ENCODE results near the gene ZNF789.
"Not testable (repeated sequence)": the region's sequence is repeated elsewhere in the genome, so short reads cannot be mapped to it uniquely, and the experiment has no call there.

The ZNF789 gene

DNA sequence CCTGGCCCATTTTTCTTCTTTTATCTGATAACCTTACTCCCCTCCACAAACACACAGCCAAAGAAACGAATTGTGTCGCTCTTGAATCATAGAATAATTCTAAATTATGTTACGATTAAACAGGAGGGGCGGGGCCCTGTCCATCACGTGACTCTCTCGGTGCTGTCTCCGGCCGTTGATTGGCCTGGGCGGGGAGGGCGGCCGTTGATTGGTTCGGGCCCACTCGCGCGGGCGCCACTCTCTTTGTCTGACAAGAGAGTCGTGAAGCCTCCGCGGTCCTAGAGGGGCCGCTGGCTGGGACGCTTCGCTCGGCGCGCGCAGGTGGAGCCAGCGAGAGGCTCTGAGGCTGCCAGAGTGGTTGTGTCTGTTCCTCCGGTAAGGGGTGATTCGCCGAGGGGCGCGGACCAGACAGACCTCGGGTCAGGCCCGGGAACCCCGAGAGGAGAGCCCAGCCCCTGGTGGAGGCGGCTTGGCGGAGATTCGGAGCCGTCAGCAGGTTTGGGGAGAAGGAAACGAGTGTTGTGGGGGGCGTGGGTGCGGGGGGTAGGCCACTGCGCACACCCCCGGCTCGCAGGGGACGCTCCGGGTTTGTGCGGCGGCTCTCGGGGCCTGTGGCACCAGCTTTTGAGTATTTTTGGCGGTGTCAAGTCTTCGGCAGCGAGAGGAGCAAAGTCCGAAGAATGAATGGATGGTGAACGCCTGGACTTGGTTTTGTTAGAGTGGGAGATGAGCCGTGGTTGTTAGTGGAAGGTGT is at the start of gene ZNF789:
Gene ZNF789 (plus strand): TSS at position 330 of the 754 bp plus-strand sequence. CDS start 3,567 bp downstream, outside the sequence.
- peak; percentile 99 for DNase-seq (ENCODE audit: low spot score)
- ChIA-PET POLR2A (ENCODE audit: low non-redundant PET) (no interaction called here), CTCF (interaction anchor here (0.6 kb wide), 1 partner anchor 1327 kb away, joined by 4 read pairs; no protein-coding TSS in a partner anchor)
- TF ChIP-seq, protein P1, sequence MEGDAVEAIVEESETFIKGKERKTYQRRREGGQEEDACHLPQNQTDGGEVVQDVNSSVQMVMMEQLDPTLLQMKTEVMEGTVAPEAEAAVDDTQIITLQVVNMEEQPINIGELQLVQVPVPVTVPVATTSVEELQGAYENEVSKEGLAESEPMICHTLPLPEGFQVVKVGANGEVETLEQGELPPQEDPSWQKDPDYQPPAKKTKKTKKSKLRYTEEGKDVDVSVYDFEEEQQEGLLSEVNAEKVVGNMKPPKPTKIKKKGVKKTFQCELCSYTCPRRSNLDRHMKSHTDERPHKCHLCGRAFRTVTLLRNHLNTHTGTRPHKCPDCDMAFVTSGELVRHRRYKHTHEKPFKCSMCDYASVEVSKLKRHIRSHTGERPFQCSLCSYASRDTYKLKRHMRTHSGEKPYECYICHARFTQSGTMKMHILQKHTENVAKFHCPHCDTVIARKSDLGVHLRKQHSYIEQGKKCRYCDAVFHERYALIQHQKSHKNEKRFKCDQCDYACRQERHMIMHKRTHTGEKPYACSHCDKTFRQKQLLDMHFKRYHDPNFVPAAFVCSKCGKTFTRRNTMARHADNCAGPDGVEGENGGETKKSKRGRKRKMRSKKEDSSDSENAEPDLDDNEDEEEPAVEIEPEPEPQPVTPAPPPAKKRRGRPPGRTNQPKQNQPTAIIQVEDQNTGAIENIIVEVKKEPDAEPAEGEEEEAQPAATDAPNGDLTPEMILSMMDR (conservative IDR thresholded peaks at IDR 0.05; ENCODE audit: low read depth), result no peak
- peak within 1 kb of the TSS; percentile 96 for H3K27ac ChIP-seq

DNA sequence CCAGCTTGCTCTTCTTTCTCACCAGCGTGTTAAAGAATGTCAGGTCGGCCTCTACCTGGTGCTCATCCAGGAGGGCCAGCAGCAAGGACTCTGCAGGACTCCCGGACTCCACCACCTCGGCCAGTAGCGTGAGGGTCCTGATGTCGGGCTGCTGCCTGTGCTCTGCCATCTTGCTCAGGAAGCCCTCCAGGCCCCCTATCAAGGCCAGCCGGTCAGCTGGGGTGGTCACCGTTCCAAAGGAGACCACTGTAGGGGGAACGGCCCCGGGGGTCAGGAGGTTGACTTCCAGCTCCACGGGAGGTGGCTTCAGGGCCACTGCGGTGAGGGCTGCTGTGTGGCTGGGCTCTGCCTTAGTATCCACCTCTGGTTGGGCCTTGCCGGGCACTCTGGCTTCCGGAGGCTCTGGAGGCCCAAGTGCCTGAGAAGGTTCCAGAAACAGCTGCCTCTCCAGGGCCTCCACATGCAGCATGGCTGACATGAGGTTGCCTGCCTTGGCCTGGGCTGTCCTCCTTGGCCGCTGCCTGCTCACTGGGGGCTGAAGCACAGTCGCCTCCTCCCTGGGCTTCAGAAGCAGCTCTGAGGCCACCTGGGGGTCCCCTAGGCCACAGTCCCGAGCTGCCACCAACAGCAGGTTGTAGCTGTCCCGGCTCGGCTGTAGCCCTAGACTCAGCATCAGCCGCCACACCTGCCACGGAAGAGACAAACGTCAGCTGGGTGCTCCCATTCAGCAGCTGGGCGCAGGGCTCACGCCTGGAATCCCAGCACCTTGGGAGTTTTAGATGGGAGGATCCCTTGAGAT is 47.6 kb upstream of the ZNF789 start:
- H3K27ac ChIP-seq, result no peak overlapping the region
- TF ChIP-seq, protein P1 (conservative IDR thresholded peaks at IDR 0.05; ENCODE audit: low read depth), result no peak
- ChIA-PET POLR2A (ENCODE audit: low non-redundant PET) (no interaction called here), CTCF (interaction anchor here (0.6 to 0.7 kb wide), 2 partner anchors 9 to 23 kb away, joined by 3 to 5 read pairs; no protein-coding TSS in a partner anchor)
- DNase-seq (ENCODE audit: low spot score), result no peak

DNA sequence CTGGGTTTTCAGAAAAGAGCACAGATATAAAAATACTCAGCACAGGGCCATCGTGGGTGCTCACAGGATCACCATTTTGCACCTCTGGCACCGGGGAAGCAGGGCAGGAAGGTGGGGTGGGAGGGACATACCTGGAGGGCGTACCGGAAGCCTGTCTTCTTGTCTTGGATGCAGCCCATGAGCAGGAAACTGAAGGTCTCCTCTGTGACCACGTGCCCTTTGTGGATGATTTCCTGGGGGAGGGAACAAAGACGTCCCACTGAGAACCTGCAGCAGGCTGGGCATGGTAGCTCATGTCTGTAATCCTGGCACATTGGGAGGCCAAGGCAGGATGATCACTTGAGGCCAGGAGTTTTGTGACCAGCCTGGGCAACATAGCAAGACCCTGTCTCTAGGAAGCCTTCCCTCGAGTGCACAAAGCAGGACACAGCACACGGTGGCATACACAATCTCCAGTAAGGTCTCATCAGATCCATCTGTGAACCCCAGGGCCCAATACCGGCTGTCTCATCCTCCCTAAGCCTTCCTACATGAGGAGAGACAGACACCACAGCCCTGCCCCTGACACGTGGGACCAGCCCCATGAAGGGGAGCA is 43.6 kb upstream of the ZNF789 start:
- peak overlapping the region; percentile 9; the same call in 1 of the 2 replicates for H3K27ac ChIP-seq
- POLR2A ChIA-PET (ENCODE audit: low non-redundant PET), result no interaction called here
- CTCF ChIA-PET, result no interaction called here
- DNase-seq (ENCODE audit: low spot score), result no peak
- TF ChIP-seq, protein P1 (conservative IDR thresholded peaks at IDR 0.05; ENCODE audit: low read depth), result no peak

DNA sequence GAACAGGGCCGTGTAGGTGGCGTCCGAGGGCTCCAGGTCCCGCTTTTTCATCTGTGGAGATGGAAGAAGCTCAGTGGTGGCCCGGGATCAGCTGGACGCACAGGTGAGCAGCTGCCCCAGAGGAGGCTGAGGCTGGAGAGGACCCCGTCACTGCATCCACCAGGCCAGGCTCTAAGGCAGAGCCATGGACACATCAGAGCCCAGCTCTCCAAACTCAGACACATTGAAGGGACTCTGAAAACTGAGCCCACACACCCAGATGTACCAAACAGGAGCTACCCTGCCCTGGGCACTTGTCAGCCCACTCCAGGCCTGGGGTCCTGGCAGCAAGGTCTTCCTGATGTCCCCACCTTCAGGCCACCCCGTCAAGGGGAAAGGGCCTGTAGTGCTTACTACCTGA is 42.9 kb upstream of the ZNF789 start:
- TF ChIP-seq, protein P1 (conservative IDR thresholded peaks at IDR 0.05; ENCODE audit: low read depth), result no peak
- peak overlapping the region; percentile 9 for H3K27ac ChIP-seq
- no peak for DNase-seq (ENCODE audit: low spot score)
- POLR2A ChIA-PET (ENCODE audit: low non-redundant PET), result no interaction called here
- CTCF ChIA-PET, result no interaction called here

DNA sequence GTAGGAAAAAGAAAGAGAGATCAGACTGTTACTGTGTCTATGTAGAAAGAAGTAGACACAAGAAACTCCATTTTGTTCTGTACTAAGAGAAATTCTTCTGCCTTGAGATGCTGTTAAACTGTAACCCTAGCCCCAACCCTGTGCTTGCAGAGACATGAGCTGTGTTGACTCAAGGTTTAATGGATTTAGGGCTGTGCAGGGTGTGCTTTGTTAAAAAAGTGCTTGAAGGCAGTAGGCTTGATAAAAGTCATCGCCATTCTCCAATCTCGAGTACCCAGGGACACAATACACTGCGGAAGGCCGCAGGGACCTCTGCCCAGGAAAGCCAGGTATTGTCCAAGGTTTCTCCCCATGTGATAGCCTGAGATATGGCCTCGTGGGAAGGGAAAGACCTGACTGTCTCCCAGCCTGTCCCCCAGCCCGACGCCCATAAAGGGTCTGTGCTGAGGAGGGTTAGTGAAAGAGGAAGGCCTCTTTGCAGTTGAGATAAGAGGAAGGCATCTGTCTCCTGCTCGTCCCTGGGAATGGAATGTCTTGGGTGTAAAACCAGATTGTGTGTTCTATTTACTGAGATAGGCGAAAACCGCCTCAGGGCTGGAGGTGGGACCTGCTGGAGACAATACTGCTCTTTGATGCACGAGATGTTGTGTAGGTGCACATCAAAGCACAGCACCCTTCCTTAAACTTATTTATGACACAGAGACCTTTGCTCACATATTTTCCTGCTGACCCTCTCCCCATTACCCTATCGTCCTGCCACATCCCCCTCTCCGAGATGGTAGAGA is 40.7 kb upstream of the ZNF789 start:
- CTCF ChIA-PET; DNase-seq (ENCODE audit: low spot score); POLR2A ChIA-PET (ENCODE audit: low non-redundant PET): not testable (repeated sequence)
- H3K27ac ChIP-seq, result peak overlapping the region; percentile 29; the same call in 1 of the 2 replicates

DNA sequence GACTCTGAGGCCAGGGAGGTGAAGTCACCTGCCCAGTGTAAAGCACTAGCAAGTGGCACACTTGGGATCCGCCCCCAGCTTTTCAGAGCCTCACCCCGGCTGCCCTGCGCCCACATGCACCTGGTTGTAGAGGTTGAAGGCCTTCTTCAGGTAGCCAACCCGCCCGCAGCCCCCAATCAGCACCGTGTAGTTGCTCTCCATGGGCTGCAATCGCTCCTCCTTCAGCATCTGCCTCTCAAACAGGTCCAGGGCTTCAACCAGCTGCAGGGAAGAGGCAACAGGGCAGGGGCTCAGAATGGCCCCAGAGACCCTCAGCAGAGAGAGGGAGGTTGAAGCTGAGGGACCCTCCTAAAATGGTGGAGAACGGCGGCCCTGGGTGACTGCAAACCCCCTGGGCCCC is 39.5 kb upstream of the ZNF789 start:
- TF ChIP-seq, protein P1 (conservative IDR thresholded peaks at IDR 0.05; ENCODE audit: low read depth), result no peak
- CTCF ChIA-PET, result no interaction called here
- POLR2A ChIA-PET (ENCODE audit: low non-redundant PET), result no interaction called here
- H3K27ac ChIP-seq, result no peak overlapping the region
- no peak for DNase-seq (ENCODE audit: low spot score)
